GM18505 (cell line): ENCODE data around the gene GAK.

ENCODE experiments used
- ATAC-seq: cut with Tn5 transposase; IDR thresholded peaks from one replicate; pipeline ENCODE4 v1.9.1; 2021; ENCODE audit not compliant: unreplicated experiment
- POLR2A ChIP-seq: IDR thresholded peaks from 4 replicates; pipeline ENCODE4 v1.6.1; 2011; ENCODE audit warnings: borderline replicate concordance; ENCODE audit not compliant: insufficient read depth, insufficient read length; ENCODE audit errors: extremely low read depth

GAK gene

DNA sequence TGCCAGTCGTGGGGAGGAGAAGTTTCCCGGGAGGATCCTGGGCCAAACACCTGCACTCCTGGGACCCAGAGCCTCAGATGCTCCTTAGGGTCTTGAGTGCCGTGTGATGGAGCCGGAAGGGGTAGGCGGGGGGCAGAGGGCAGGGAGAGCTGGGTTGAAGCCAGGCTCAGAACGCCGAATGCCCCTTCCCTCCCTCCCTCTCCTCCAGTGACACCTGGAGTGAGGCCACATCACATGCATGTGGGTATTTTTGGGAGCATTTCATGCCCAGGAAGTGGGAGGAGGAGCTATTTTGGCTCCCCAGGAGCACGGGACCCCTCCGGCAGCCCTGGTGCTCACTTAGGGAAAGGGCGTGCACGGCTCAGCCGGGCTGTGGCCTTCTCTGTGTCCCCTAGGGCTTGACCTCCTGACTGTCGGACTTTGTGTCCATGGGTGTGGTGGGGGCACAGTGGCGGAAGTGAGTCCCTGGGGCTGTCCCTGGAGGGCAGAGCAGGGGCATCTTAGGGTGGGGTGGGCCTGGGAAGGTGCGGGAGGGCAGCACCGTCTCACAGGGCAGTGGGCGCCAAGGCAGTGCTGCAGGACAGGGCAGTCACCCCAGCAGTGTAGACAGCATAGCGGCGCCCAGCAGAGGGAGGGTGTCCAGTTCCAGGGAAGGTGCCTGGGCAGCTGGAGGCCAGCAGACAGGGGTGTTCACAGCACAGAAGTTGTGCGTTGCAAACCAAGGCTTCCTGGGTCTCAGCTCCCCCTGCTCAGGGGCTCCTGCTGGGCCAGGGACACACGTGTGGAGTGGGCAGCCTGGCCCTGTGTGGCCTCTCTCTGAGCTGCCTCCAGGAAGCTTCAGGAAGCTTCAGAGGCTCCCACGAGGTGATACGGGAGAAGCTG lies 101.3 kb downstream of the GAK start:
- TF ChIP-seq POLR2A = no peak
- ATAC-seq = no peak

GRCh38 chr4:829761-830600 lies 102.1 kb downstream of the GAK start:
- TF ChIP-seq POLR2A = no peak
- no peak for ATAC-seq

- no peak for ATAC-seq
- TF ChIP-seq POLR2A = no peak
Observed at GRCh38 chr4:829291-829690, 102.8 kb downstream of the GAK start.

- no peak for TF ChIP-seq POLR2A
- ATAC-seq = no peak
Observed at GRCh38 chr4:828641-829271, 103.4 kb downstream of the GAK start.

- no peak for ATAC-seq
- TF ChIP-seq POLR2A = no peak
Observed at GRCh38 chr4:827209-828081, 104.7 kb downstream of the GAK start.

DNA sequence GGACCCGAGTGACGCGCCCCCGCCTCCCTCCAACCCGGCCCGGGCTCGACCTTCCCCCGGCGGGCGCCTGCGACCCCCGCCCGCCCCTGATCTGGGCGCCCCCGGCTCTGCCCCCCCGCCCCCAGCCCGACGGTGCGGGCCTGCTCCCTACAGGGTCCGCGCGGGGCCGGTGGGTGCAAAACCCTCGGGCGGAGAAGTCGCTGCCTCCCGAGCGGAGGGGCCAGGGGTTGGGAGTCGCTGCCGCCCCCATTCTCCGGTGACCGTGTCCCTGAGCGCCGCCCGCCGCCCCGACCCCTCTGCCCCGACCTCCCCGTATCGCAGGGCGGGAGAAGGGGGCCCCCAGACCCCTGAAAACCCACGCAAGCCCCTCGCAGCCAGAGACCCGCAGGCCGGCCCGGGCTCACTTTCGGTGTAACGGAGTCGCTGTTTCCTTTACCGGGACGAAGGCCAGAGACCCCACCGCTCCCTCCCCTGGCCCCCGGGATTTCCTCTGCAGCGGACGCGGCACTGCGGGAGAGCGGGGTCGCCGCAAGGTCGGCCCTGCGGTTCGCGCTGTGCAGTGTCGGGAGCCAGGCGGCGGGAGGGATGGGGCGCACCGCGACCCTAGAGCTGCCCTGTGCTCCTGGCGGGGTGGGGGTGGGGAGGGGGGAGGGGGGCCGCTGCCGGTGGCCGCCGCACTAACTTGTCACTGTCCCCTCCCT lies 105.5 kb downstream of the GAK start:
- TF ChIP-seq POLR2A = no peak
- no peak for ATAC-seq

GRCh38 chr4:825971-826330 lies 106.2 kb downstream of the GAK start, which contains the start of gene CPLX1:
TSS of gene CPLX1 (minus strand) at chr4:826129. CDS start at chr4:824522, 1,607 bp downstream.
- no peak for TF ChIP-seq POLR2A
- no peak for ATAC-seq

DNA sequence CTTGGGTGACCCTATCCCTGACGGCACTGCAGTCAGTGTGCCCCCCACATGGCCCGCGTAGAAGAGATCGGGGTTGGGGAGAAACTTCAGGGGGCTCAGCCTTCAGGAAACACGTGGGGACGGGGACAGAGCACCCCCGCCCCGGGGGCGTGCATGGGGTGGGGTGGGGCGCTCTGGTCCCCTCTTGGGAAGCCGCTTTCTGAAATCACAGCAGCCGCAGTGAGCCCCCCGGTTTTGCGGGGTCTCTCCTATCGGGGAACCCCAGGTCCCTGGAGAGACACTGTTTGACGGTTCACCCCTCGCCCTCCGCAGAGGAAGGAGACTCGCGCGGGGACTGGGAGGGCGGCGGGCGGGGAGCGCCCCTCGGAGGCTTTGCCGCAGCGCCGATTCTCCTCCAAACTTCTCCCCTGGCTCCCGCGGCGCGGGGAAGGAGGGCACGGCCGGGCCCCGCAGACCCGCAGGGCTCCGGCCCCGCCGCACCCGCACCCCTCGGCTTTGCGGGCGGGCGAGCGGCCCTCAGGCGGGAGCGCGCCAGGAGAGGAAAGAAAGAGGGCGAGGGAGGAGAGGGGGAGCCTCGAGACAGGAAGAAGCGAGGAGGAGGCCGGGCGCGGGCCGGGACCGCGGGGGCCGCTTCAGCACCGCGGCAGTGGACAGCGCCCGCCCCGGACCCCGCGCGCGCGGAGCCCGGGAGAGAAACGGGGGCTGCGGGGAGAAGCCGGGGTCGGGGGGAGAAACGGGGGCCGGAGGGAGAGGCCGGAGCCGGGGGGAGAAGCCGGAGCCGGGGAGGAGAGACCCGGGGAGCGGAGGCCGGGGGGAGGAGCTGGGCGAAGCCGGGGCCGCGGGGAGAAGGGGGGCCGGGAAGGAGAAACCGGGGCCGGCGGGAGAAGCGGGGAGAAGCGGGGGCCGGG lies 106.8 kb downstream of the GAK start:
- ATAC-seq = no peak
- no peak for TF ChIP-seq POLR2A

DNA sequence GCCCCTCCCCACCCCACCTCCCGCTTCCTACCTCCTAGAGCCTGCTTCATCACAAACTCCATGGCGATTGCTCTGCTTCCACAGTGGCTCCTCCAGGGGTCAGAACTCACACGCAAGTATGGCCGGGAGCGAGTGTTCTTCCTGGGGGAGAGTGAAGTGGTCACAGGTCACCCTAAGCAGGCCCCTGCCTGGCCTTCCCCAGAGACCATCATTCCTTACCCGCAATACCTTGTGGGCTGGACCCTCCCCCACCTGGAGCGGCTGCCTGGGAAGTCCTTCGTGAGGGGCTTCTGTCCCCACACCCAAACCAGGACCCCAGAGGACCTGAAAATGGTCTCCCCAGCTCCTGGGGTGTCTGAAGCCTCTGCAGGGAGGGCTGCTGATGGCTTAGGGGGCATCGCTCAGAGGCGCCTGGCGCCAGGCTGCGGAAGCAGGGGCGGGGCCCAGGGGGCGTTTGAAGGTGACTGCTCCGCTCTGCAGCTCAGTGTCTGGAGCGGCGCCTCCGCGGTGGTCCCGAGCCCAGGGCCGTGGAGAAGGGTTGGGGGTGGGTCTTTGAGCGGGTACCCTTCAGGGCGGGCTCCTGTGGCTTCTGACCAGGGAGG lies 107.6 kb downstream of the GAK start:
- TF ChIP-seq POLR2A = no peak
- no peak for ATAC-seq

DNA sequence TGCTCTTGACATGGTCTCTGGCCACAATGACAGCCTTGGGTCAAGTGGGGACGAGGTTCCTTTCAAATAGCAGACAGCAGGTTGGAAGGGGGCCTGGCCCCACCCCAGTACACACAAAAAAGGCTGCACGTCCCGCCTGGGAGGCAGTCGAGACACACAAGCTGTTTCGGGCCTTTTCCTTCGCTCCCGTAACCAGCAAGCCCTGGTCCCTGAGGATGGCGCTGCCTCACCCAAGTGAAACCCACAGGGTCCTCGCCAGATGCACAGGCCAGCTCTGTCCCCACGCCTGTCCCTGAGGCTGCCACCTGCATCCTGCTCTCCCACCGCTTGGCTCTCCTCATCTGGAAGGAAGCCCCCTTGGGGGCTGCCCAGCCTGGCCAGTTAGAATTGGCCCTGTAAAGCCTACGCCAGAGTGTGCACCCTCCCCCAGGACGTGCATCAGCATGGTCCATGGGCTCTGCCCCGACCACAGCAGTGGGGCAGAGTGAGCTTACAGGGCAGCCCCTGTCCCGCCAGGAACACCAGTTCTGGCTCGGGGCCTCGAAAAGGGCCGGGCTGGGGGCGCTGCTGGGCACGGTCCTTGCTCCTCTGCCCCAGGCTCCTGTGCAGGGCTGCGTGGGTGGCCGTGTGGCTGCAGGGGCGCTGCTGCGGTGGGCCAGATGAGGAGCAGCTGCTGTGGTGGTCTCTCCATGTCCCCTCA lies 108.2 kb downstream of the GAK start:
- no peak for ATAC-seq
- no peak for TF ChIP-seq POLR2A
